Activated T-helper 2 cell treated with anti-CD3 and anti-CD28 coated beads, Interferon-gamma antibody, Interleukin-2, Interleukin-4, amounts not matched to agents 10 μg/mL and 5 μg/mL and 100 μg/mL, durations not matched to agents 14 hours and 24 hours and 36 hours (primary cell): ENCODE data around the gene OR52E6. TPM values are rescaled to one million over a fixed set of nuclear protein-coding genes. Genes with fewer than 3 reads are reported as not detected.
A peak's percentile ranks its signal among the peaks of the same experiment; 100 is the strongest.

Experiments
- DNase-seq: peaks from one replicate; pipeline ENCODE4 v3.0.0; 2021; ENCODE audit warnings: low spot score
- H3K27ac Mint-ChIP-seq: one replicate; pipeline ENCODE4 v1.8.0; 2021; ENCODE audit warnings: mixed read lengths
- H3K27me3 Mint-ChIP-seq: one replicate; pipeline ENCODE4 v1.8.0; 2021; ENCODE audit warnings: low read depth, mixed read lengths
- H3K36me3 Mint-ChIP-seq: one replicate; pipeline ENCODE4 v1.8.0; 2021; ENCODE audit warnings: low read depth, mixed read lengths
- H3K4me1 Mint-ChIP-seq: one replicate; pipeline ENCODE4 v1.8.0; 2021; ENCODE audit warnings: low read depth, mixed read lengths
- H3K4me3 Mint-ChIP-seq: one replicate; pipeline ENCODE4 v1.8.0; 2021; ENCODE audit warnings: low read depth, mild to moderate bottlenecking, moderate library complexity, mixed read lengths
- H3K9me3 Mint-ChIP-seq: one replicate; pipeline ENCODE4 v1.8.0; 2021; ENCODE audit warnings: mixed read lengths
- intact Hi-C: fragments of 100-400 bp; cut with micrococcal nuclease; formaldehyde crosslinking; loops from one replicate; pipeline ENCODE4 v1.15.1; 2023
- total RNA-seq: library from RNA; stranded (reverse); gene quantifications from 2 replicates; pipeline ENCODE4 v1.2.3, GENCODE V29; 2022

OR52E6 gene
- total RNA-seq, 1 donor from 2014 or later, result not detected

- Mint-ChIP-seq H3K4me3 (no peak overlapping the region), H3K9me3 (no peaks in the 10 kb centered on the region), H3K27me3 (no peaks in the 10 kb centered on the region), H3K27ac (no peak overlapping the region), H3K36me3 (no peaks in the 10 kb centered on the region), H3K4me1 (no peaks in the 10 kb centered on the region)
- intact Hi-C loops, result no loop called here
- DNase-seq, result no peak
These were observed 10.4 kb downstream of the OR52E6 start for GRCh38 chr11:5831196-5831829.

- intact Hi-C loops, result no loop called here
- H3K9me3 Mint-ChIP-seq, result no peaks in the 10 kb centered on the region
- H3K27ac Mint-ChIP-seq, result peak overlapping the region; percentile 29
- peaks cover 8% of the 10 kb centered on the region for H3K4me1 Mint-ChIP-seq
- no peaks in the 10 kb centered on the region for H3K36me3 Mint-ChIP-seq
- H3K27me3 Mint-ChIP-seq, result peaks cover 5% of the 10 kb centered on the region
- DNase-seq, result no peak
- peak overlapping the region; percentile 34 for H3K4me3 Mint-ChIP-seq
These were observed 23.3 kb downstream of the OR52E6 start for GRCh38 chr11:5818245-5818886.

- Mint-ChIP-seq H3K9me3 (no peaks in the 10 kb centered on the region), H3K4me3 (no peak overlapping the region), H3K27ac (no peak overlapping the region), H3K4me1 (peaks cover 8% of the 10 kb centered on the region), H3K27me3 (peaks cover 12% of the 10 kb centered on the region), H3K36me3 (no peaks in the 10 kb centered on the region)
- DNase-seq, result no peak
- intact Hi-C loops, result no loop called here
These were observed 26.2 kb downstream of the OR52E6 start for GRCh38 chr11:5815534-5815933.

- H3K9me3 Mint-ChIP-seq, result no peaks in the 10 kb centered on the region
- H3K36me3 Mint-ChIP-seq, result no peaks in the 10 kb centered on the region
- H3K4me1 Mint-ChIP-seq, result peaks cover 12% of the 10 kb centered on the region
- H3K27me3 Mint-ChIP-seq, result peaks cover 21% of the 10 kb centered on the region
- no peak overlapping the region for H3K4me3 Mint-ChIP-seq
- H3K27ac Mint-ChIP-seq, result no peak overlapping the region
- no peak for DNase-seq
- intact Hi-C loops, result loop anchor here (2.0 to 5.0 kb wide), 3 partner anchors 125 to 688 kb away; partner anchors contain the start of gene TRIM5
These were observed 31.5 kb downstream of the OR52E6 start for GRCh38 chr11:5809905-5810795.

- H3K9me3 Mint-ChIP-seq, result no peaks in the 10 kb centered on the region
- intact Hi-C loops, result loop anchor here (2.0 to 5.0 kb wide), 3 partner anchors 124 to 687 kb away; partner anchors contain the start of gene TRIM5
- H3K4me3 Mint-ChIP-seq, result peak overlapping the region; percentile 84
- no peak overlapping the region for H3K27ac Mint-ChIP-seq
- H3K36me3 Mint-ChIP-seq, result no peaks in the 10 kb centered on the region
- peaks cover 19% of the 10 kb centered on the region for H3K27me3 Mint-ChIP-seq
- H3K4me1 Mint-ChIP-seq, result peaks cover 12% of the 10 kb centered on the region
- DNase-seq, result no peak
These were observed 32.6 kb downstream of the OR52E6 start for GRCh38 chr11:5809122-5809519.

- intact Hi-C loops, result loop anchor here (1.0 to 5.0 kb wide), 5 partner anchors 124 to 686 kb away; partner anchors contain the start of gene TRIM5
- peaks cover 12% of the 10 kb centered on the region for H3K4me1 Mint-ChIP-seq
- H3K36me3 Mint-ChIP-seq, result no peaks in the 10 kb centered on the region
- H3K9me3 Mint-ChIP-seq, result peaks cover under 1% of the 10 kb centered on the region
- DNase-seq, result peak; percentile 53
- peak within 1 kb of the TSS; percentile 84 for H3K4me3 Mint-ChIP-seq
- peaks cover 20% of the 10 kb centered on the region for H3K27me3 Mint-ChIP-seq
- H3K27ac Mint-ChIP-seq, result no peak within 1 kb of the TSS
These were observed 33.1 kb downstream of the OR52E6 start, which contains the start of gene OR52N2 for GRCh38 chr11:5808500-5809121. OR52N2 (plus strand) TSS chr11:5808924; CDS start chr11:5820336, 11,412 bp downstream.

GRCh38 chr11:5807580-5807979 is 34.1 kb downstream of the OR52E6 start:
- no peak for DNase-seq
- Mint-ChIP-seq H3K27ac (no peak overlapping the region), H3K36me3 (no peaks in the 10 kb centered on the region), H3K9me3 (peaks cover 7% of the 10 kb centered on the region), H3K4me1 (peaks cover 12% of the 10 kb centered on the region), H3K4me3 (no peak overlapping the region), H3K27me3 (peaks cover 22% of the 10 kb centered on the region)
- intact Hi-C loops, result loop anchor here (5.0 kb wide), 2 partner anchors 545 to 685 kb away; no protein-coding TSS in a partner anchor

GRCh38 chr11:5803982-5804381 is 37.7 kb downstream of the OR52E6 start:
- peaks cover 8% of the 10 kb centered on the region for H3K4me1 Mint-ChIP-seq
- H3K9me3 Mint-ChIP-seq, result peaks cover 7% of the 10 kb centered on the region
- no peak for DNase-seq
- peaks cover 11% of the 10 kb centered on the region for H3K27me3 Mint-ChIP-seq
- H3K4me3 Mint-ChIP-seq, result no peak overlapping the region
- intact Hi-C loops, result no loop called here
- no peak overlapping the region for H3K27ac Mint-ChIP-seq
- no peaks in the 10 kb centered on the region for H3K36me3 Mint-ChIP-seq

- no peak overlapping the region for H3K27ac Mint-ChIP-seq
- H3K27me3 Mint-ChIP-seq, result peaks cover 2% of the 10 kb centered on the region
- no peaks in the 10 kb centered on the region for H3K9me3 Mint-ChIP-seq
- intact Hi-C loops, result no loop called here
- no peaks in the 10 kb centered on the region for H3K36me3 Mint-ChIP-seq
- no peak for DNase-seq
- no peak overlapping the region for H3K4me3 Mint-ChIP-seq
- no peaks in the 10 kb centered on the region for H3K4me1 Mint-ChIP-seq
These were observed 45.2 kb downstream of the OR52E6 start for GRCh38 chr11:5796541-5796940.

GRCh38 chr11:5791165-5791564 is 50.5 kb downstream of the OR52E6 start, which contains the start of gene OR52N1:
OR52N1 (minus strand) TSS chr11:5791265; CDS start chr11:5788816, 2,449 bp downstream.
- H3K4me1 Mint-ChIP-seq, result no peaks in the 10 kb centered on the region
- H3K27me3 Mint-ChIP-seq, result peaks cover 2% of the 10 kb centered on the region
- H3K36me3 Mint-ChIP-seq, result no peaks in the 10 kb centered on the region
- no peak within 1 kb of the TSS for H3K27ac Mint-ChIP-seq
- H3K9me3 Mint-ChIP-seq, result no peaks in the 10 kb centered on the region
- intact Hi-C loops, result no loop called here
- no peak for DNase-seq
- H3K4me3 Mint-ChIP-seq, result no peak within 1 kb of the TSS
